H9 (cell line): Measurements from ENCODE around the gene DISP3. TPM values are rescaled to one million over a fixed set of nuclear protein-coding genes. Genes with fewer than 3 reads are reported as not detected.

Experiments
- DNase-seq: peaks from one replicate; pipeline ENCODE4 v3.0.0-alpha.2; 2017
- H2AFZ ChIP-seq: one replicate; pipeline ENCODE4 v1.6.1; 2013; ENCODE audit warnings: mild to moderate bottlenecking, low read length, control low read depth, moderate library complexity
- H2AK5ac ChIP-seq: 2 replicates; pipeline ENCODE4 v1.6.1; 2013; ENCODE audit warnings: low read length, control low read depth, mixed read lengths; ENCODE audit not compliant: insufficient read length
- H2BK120ac ChIP-seq: one replicate; pipeline ENCODE4 v1.6.1; 2013; ENCODE audit warnings: low read depth, mild to moderate bottlenecking, low read length, control low read depth, inconsistent platforms; ENCODE audit not compliant: poor library complexity, severe bottlenecking
- H2BK12ac ChIP-seq: 2 replicates; pipeline ENCODE4 v1.6.1; 2013; ENCODE audit warnings: low read length, control low read depth, mixed read lengths, low read depth; ENCODE audit not compliant: insufficient read length
- H2BK15ac ChIP-seq: 2 replicates; pipeline ENCODE4 v1.6.1; 2013; ENCODE audit warnings: low read depth, low read length, control low read depth
- H2BK20ac ChIP-seq: one replicate; pipeline ENCODE4 v1.6.1; 2013; ENCODE audit warnings: low read depth, mild to moderate bottlenecking, low read length, control low read depth, inconsistent platforms; ENCODE audit not compliant: poor library complexity, severe bottlenecking
- H2BK5ac ChIP-seq: 2 replicates; pipeline ENCODE4 v1.6.1; 2013; ENCODE audit warnings: low read length, control low read depth, mixed read lengths; ENCODE audit not compliant: insufficient read length
- H3K14ac ChIP-seq: 2 replicates; pipeline ENCODE4 v1.6.1; 2013; ENCODE audit warnings: low read length, control low read depth; ENCODE audit not compliant: insufficient read depth
- H3K18ac ChIP-seq: 2 replicates; pipeline ENCODE4 v1.6.1; 2013; ENCODE audit warnings: low read depth, mild to moderate bottlenecking, mixed read lengths, low read length, control low read depth; ENCODE audit not compliant: insufficient read length
- H3K23ac ChIP-seq: 2 replicates; pipeline ENCODE4 v1.6.1; 2013; ENCODE audit warnings: low read length, control low read depth, mixed read lengths, low read depth; ENCODE audit not compliant: insufficient read length
- H3K23me2 ChIP-seq: 2 replicates; pipeline ENCODE4 v1.6.1; 2013; ENCODE audit warnings: low read depth, mild to moderate bottlenecking, mixed read lengths, low read length, control low read depth; ENCODE audit not compliant: insufficient read length, poor library complexity, severe bottlenecking
- H3K27ac ChIP-seq: 2 replicates; pipeline ENCODE4 v1.5.1; 2013; ENCODE audit warnings: low read length, control low read depth, mixed read lengths, low read depth; ENCODE audit not compliant: insufficient read length
- H3K27me3 ChIP-seq: 2 replicates; pipeline ENCODE4 v1.6.1; 2013; ENCODE audit warnings: low read length, control low read depth, inconsistent platforms; ENCODE audit not compliant: insufficient read depth
- H3K4ac ChIP-seq: 2 replicates; pipeline ENCODE4 v1.6.1; 2013; ENCODE audit warnings: low read depth, mild to moderate bottlenecking, control low read depth, inconsistent platforms, low read length, moderate library complexity
- H3K4me1 ChIP-seq: 2 replicates; pipeline ENCODE4 v1.6.1; 2013; ENCODE audit warnings: low read length, control low read depth, inconsistent platforms; ENCODE audit not compliant: insufficient read depth
- H3K4me2 ChIP-seq: 2 replicates; pipeline ENCODE4 v1.6.1; 2013; ENCODE audit warnings: low read length, control low read depth, mixed read lengths; ENCODE audit not compliant: insufficient read length, insufficient read depth
- H3K56ac ChIP-seq: 2 replicates; pipeline ENCODE4 v1.6.1; 2013; ENCODE audit warnings: low read depth, mild to moderate bottlenecking, mixed read lengths, low read length, control low read depth; ENCODE audit not compliant: insufficient read length
- H3K79me1 ChIP-seq: 2 replicates; pipeline ENCODE4 v1.6.1; 2013; ENCODE audit warnings: low read depth, mild to moderate bottlenecking, moderate library complexity, low read length, control low read depth, inconsistent platforms; ENCODE audit not compliant: insufficient read depth, poor library complexity, severe bottlenecking
- H3K79me2 ChIP-seq: 2 replicates; pipeline ENCODE4 v1.6.1; 2013; ENCODE audit warnings: low read length, control low read depth, inconsistent platforms; ENCODE audit not compliant: insufficient read depth
- H3K9ac ChIP-seq: 2 replicates; pipeline ENCODE4 v1.6.1; 2013; ENCODE audit warnings: low read length, control low read depth, mixed read lengths; ENCODE audit not compliant: insufficient read length; ENCODE audit errors: extremely low read depth
- H3K9me3 ChIP-seq: one replicate; pipeline ENCODE4 v1.6.1; 2013; ENCODE audit warnings: low read depth, low read length, inconsistent platforms; ENCODE audit not compliant: control insufficient read depth
- H3T11ph ChIP-seq: one replicate; pipeline ENCODE4 v1.6.1; 2013; ENCODE audit warnings: mild to moderate bottlenecking, low read length, control low read depth, inconsistent platforms
- H4K20me1 ChIP-seq: one replicate; pipeline ENCODE4 v1.6.1; 2013; ENCODE audit not compliant: control insufficient read depth, insufficient read length, insufficient read depth
- H4K5ac ChIP-seq: 2 replicates; pipeline ENCODE4 v1.6.1; 2013; ENCODE audit warnings: low read depth, mild to moderate bottlenecking, mixed read lengths, low read length, control low read depth; ENCODE audit not compliant: insufficient read length
- H4K8ac ChIP-seq: replicated peaks from 2 replicates; pipeline ENCODE4 v1.6.1; 2013; ENCODE audit warnings: low read length, control low read depth, mixed read lengths, low read depth; ENCODE audit not compliant: insufficient read length
- H4K91ac ChIP-seq: 2 replicates; pipeline ENCODE4 v1.6.1; 2013; ENCODE audit warnings: low read depth, mild to moderate bottlenecking, moderate library complexity, mixed read lengths, low read length, control low read depth; ENCODE audit not compliant: insufficient read length
- H3K27ac Mint-ChIP-seq, 3 experiments: 2 replicates in 2 of 3; 3 replicates in 1 of 3; pipeline ENCODE4 v1.8.0; 2020 to 2021; ENCODE audit warnings: mixed read lengths in 3 of 3, mild to moderate bottlenecking in 1 of 3, moderate library complexity in 1 of 3
- H3K27me3 Mint-ChIP-seq: 2 replicates; pipeline ENCODE4 v1.8.0; 2021; ENCODE audit warnings: low read depth, mild to moderate bottlenecking, moderate library complexity, mixed read lengths
- H3K36me3 Mint-ChIP-seq, 3 experiments: 2 replicates in 2 of 3; 3 replicates in 1 of 3; pipeline ENCODE4 v1.8.0; 2020 to 2021; ENCODE audit warnings: low read depth in 3 of 3, mixed read lengths in 3 of 3; ENCODE audit not compliant: insufficient read depth in 1 of 3
- H3K4me1 Mint-ChIP-seq, 2 experiments: 2 replicates each; pipeline ENCODE4 v1.8.0; 2020; ENCODE audit warnings: mixed read lengths in 2 of 2
- H3K4me3 Mint-ChIP-seq, 2 experiments: 2 replicates in 1 of 2; 3 replicates in 1 of 2; pipeline ENCODE4 v1.8.0; 2020 to 2021; ENCODE audit warnings: mild to moderate bottlenecking in 2 of 2, mixed read lengths in 2 of 2, moderate library complexity in 1 of 2
- H3K9me3 Mint-ChIP-seq, 2 experiments: 2 replicates in 1 of 2; 3 replicates in 1 of 2; pipeline ENCODE4 v1.8.0; 2020; ENCODE audit warnings: mild to moderate bottlenecking in 2 of 2, mixed read lengths in 2 of 2, moderate library complexity in 1 of 2
- CTCF ChIP-seq: fragments of 200-600 bp; sonication (generic); conservative IDR thresholded peaks from 3 replicates; pipeline ENCODE4 v1.8.0; 2021; ENCODE audit warnings: antibody characterized with exemption, mild to moderate bottlenecking
- WGBS: extraction: QIAGEN DNeasy Blood & Tissue Kit; methylation state at CpG from one replicate; pipeline ENCODE4 v1.1.7; 2013; ENCODE audit warnings: missing lambda C conversion rate, low lambda C conversion rate, mixed read lengths; ENCODE audit not compliant: insufficient read length; ENCODE audit errors: extremely low coverage; 5-methylcytosine and 5-hydroxymethylcytosine counted together
- total RNA-seq: library from RNA; stranded (reverse); gene quantifications from 2 replicates; pipeline ENCODE4 v1.2.1, GENCODE V29; 2021

DISP3 gene
- total RNA-seq, 1 experiment from 2014 or later: 3.5 TPM

- TF ChIP-seq CTCF: no peak
These were observed 34.7 kb downstream of the DISP3 start for GRCh38 chr1:11513681-11514080.

More at GRCh38 chr1:11513681-11514080, 34.7 kb downstream of the DISP3 start:
- H3K79me1 ChIP-seq: no peaks in the 10 kb centered on the region
- no peak overlapping the region for H3K23ac ChIP-seq
- no peak overlapping the region for H2BK5ac ChIP-seq
- H2BK20ac ChIP-seq: no peak overlapping the region
- no CpG with 5 or more reads among the region's 1 CpG for WGBS
- no peaks in the 10 kb centered on the region for H3K79me2 ChIP-seq
- H2AFZ ChIP-seq: no peak overlapping the region
- no peak overlapping the region for H3K56ac ChIP-seq
- no peak overlapping the region for H3K4me3 Mint-ChIP-seq
- no peak overlapping the region for H3K4me2 ChIP-seq
- no peak overlapping the region for H4K8ac ChIP-seq
- no peak overlapping the region for H3K27ac ChIP-seq
- H3K9me3 Mint-ChIP-seq: peaks cover 25 to 42% of the 10 kb centered on the region in 2 experiments
- peaks cover 34 to 59% (median 42%) of the 10 kb centered on the region in 3 experiments for H3K36me3 Mint-ChIP-seq
- no peak overlapping the region for H2BK120ac ChIP-seq
- no peak overlapping the region for H2BK12ac ChIP-seq
- H4K5ac ChIP-seq: no peak overlapping the region
- H3K14ac ChIP-seq: no peak overlapping the region
- no peaks in the 10 kb centered on the region for H3K27me3 Mint-ChIP-seq
- peaks cover 14 to 18% of the 10 kb centered on the region in 2 experiments for H3K4me1 Mint-ChIP-seq
- no peak overlapping the region for H3K9ac ChIP-seq
- H2BK15ac ChIP-seq: no peak overlapping the region
- no peak overlapping the region for H2AK5ac ChIP-seq
- no peak overlapping the region for H3T11ph ChIP-seq
- H4K91ac ChIP-seq: no peak overlapping the region
- H3K4ac ChIP-seq: no peak overlapping the region
- H4K20me1 ChIP-seq: no peaks in the 10 kb centered on the region
- H3K27me3 ChIP-seq: no peaks in the 10 kb centered on the region
- no peaks in the 10 kb centered on the region for H3K23me2 ChIP-seq
- no peaks in the 10 kb centered on the region for H3K9me3 ChIP-seq
- H3K27ac Mint-ChIP-seq: no peak overlapping the region
- no peak for DNase-seq
- H3K18ac ChIP-seq: no peak overlapping the region
- H3K4me1 ChIP-seq: no peaks in the 10 kb centered on the region
